GM21360 (cell line): ENCODE measurements around the gene AMPD2.

Source experiments
- ATAC-seq: cut with Tn5 transposase; IDR thresholded peaks from one replicate; pipeline ENCODE4 v1.9.1; 2021; ENCODE audit warnings: mild to moderate bottlenecking, moderate library complexity; ENCODE audit not compliant: unreplicated experiment

AMPD2 gene

DNA sequence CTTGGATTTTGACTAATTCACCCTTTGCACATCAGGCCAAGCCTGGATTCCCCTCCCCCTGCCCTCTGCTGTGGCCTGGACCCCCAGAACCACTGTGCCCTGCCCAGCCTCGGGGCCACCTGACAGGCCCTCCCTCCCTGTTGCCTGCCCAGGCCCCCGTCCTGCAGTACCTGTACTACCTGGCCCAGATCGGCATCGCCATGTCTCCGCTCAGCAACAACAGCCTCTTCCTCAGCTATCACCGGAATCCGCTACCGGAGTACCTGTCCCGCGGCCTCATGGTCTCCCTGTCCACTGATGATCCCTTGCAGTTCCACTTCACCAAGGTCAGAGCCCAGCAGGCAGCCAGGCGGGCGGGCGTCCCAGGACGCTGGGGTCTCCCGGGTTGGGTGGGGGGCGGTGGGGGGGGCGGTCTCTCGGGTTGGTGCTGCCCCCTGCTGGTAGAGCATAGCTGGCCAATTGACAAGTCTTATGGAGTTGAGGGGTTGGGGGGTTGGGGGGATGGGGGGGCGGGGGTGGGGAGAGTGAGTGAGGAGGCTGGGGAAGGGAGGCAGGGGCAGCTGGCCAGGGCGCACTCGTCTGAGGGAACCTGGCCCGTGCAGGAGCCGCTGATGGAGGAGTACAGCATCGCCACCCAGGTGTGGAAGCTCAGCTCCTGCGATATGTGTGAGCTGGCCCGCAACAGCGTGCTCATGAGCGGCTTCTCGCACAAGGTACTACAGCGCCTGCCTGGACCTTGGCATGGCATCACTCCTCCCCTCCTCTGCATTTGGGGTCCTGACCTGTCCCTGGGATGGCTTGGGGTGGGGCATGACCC, 10.7 kb downstream of the AMPD2 start:
- no peak for ATAC-seq

DNA sequence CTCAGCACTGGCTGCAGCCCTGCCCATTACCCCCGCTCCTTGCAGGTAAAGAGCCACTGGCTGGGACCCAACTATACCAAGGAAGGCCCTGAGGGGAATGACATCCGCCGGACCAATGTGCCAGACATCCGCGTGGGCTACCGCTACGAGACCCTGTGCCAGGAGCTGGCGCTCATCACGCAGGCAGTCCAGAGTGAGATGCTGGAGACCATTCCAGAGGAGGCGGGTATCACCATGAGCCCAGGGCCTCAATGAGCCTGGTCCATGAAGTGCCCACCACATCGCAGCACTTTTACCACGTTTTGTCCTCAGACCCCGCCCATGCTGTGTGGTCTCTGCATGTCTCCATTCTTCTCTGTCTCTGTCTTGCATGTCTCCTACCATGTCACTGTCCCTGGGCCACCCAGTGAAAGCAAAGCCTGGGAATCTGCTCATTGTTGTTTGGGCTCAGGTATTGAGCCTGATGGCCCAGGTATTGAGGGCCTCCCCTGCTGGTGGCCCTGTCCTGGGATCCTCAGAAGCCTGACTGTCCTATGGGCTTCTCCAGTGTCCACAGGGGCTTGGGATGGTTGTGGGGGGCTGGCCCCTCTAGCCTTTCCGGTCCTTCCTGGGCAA, 11.4 kb downstream of the AMPD2 start:
- ATAC-seq = no peak

- ATAC-seq = no peak
These were observed 12.2 kb downstream of the AMPD2 start for GRCh38 chr1:109631513-109632505.

DNA sequence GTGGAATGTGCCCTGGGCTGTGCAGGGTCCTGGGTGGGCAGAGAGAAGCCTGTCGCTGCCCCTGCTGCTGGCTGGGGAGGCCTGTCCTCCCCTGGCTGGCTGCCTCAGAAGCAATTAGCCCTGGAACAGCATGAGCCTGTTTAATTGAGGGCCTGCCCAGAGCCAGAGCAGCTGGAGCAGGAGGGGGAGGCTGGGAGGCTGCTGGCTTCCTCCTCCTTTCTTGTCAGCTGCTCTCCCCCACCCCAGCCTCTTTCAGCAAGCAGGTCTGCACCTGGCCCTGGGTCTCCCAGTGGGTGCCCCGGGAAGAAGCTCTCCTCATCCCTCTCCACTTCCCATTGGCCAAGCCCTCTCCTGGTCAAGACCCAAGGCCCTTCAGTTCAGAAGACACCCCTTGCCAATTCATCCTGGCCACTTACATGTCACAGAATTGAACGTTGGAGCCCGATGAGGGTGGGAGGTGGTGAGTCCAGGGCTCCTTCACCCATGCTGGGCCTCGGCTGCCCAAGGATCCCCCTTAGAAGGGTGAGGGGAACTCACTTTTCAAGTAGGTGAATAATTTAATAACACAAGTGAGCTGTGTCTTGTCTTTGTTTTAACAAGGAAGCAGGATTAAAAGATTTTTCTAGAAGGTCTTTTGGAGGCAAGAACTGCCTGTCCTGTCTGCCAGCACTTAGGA, 13.2 kb downstream of the AMPD2 start:
- ATAC-seq = no peak

GRCh38 chr1:109634292-109634691, 14.7 kb downstream of the AMPD2 start:
- no peak for ATAC-seq

GRCh38 chr1:109634771-109635750, 15.4 kb downstream of the AMPD2 start:
- ATAC-seq = no peak

GRCh38 chr1:109635862-109636200, 16.2 kb downstream of the AMPD2 start:
- no peak for ATAC-seq

DNA sequence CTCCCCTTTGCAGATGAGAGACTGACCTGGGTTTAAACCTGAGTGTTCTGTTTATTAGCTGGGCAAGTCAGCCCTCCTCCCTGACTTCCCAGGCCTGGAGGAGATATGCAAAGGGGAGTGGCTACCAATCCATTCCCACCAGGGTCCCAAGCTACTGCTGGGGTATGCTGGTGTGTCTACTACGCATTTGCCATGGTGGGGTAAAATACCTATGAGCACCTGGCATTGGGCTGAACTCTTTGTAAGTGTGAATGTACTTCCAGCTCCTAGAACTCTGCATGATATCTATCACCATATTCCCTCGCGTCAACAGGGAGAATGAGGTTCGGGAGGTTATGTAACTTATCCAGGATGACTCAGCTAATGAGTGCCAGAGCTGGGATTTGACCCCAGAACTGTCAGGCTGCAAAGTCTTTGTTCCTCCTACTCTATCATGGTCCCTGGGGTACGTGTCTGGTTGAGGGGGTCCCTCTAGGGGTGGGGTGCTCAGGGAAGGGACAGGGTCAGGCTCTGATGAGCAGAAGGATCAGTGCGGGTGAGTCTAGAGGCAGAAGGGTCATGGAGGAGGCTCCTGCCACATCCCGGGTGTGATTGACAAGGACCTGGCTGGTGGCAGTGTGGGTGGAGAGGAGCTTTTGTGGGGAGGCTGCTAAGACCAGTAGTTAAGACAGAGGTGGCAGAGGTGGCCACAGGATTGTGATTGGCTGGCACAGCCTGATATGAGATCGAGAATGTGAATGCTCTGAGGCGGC, 16.7 kb downstream of the AMPD2 start:
- ATAC-seq = no peak

DNA sequence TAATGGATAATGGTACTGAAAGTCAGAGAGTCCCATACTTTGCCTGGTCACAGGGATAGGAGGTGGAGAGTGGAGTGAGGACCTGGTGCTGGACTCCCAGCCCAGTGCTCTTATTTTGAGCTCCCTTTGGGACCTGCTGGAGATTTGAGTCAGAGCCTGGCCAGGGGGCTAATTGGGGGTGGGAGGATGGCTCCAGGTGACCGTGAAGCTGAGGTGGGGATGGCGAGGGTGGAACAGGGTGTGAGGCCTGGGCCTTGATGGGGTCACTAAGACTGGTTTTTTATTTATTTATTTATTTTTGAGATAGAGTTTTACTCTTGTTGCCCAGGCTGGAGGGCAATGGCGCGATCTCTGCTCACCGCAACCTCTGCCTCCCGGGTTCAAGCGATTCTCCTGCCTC, 17.8 kb downstream of the AMPD2 start:
- ATAC-seq = no peak

DNA sequence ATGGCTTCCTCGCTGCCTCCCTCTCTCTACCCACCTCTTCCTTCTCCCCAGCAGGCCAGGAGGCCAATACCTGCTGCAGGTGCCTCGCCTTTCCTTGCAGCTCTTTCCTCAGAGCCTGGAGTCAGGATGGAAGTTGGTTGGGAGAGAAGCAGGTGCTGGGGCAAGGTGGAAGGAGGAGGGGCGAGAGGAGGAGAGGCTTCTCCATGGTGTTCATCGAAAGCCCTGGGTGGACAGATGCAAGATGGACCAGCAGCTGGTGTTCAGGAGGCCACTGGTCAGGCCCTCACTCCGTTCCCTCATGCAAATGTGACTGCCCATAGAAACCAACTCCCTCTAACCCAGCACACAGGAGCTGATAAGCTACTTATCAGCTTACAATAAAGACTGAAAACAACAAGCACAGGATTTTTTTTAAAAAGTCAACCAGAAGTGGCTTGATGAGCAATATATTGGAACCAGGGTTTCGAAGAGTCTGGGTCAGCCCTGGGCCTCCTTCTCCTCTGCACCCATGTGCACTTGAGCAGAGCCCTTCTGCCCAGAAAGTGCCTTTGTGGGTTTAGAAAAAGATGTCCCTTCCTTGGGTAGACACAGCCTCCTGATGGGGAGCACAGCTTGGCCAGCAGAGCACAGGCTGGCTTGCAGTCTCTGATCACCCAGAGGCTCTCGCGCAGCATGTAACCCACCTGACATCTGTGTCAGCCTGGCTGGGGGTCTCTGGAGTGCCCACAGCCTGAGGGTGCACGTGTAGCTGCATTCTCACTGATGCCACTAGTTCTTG, 19.6 kb downstream of the AMPD2 start:
- ATAC-seq = no peak

DNA sequence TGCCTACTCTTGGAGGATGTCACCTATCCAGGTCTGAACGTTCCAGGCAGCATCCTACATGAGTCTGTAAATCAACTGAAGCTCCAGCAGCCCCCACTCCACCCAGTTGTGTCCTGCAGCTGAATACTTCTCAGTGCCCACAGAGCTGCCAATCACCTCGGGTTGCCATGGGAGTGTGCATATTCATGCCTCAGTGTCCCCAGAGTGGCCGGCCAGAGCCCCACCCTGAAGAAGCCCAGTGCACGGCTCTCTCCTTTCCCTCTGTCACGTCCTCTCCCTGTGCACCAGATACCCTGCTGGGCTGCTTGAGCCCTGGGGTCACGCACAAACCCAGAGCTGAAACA, 20.2 kb downstream of the AMPD2 start:
- ATAC-seq = no peak

- peak; percentile 69 for ATAC-seq
These were observed 20.7 kb downstream of the AMPD2 start for GRCh38 chr1:109640285-109640865.

- ATAC-seq = no peak
These were observed 21.6 kb downstream of the AMPD2 start for GRCh38 chr1:109641078-109641740.

GRCh38 chr1:109641861-109642260, 22.2 kb downstream of the AMPD2 start:
- ATAC-seq = no peak

- ATAC-seq = no peak
These were observed 23.0 kb downstream of the AMPD2 start for GRCh38 chr1:109642626-109643025.

DNA sequence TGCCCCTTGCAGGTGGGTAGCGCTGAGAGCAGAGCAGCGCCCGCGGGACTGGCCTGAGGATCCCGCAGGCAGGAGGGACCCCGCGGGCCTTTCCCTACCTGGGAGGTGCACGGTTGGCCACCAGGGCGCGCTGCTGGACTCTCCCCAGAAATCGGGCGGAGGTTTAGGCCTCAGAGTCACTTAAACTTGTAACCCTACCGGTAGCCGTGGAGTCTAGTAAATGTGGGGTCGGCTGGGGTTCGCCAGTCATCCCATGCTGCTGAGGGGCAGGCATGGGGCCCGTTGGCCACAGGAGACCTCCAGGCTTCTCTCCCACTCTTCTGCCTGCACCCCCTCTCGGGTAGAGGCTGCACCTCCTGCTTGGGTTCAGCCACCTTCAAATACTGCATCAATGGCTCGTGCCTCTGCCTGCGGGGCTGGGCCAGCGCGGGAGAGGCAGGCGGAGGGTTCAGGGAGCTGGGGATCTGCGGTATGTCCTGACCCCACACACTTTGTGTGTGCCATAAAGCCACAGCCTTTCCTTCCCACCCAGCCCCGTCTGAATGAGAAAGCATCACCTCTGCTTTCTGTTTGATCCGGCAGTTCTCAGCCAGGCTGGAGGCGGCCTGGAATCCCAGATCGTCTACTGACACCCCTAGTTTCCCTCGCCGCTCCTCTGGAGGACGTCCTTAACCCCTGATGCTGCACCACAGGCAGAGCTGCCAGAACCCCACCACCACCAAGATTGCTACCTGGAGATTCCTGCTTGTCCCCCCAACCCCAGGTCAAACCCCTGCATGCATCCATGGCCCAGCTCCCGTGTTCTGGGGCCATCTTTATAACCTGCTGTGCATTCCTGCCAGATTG, 24.0 kb downstream of the AMPD2 start:
- ATAC-seq = peak; percentile 75

DNA sequence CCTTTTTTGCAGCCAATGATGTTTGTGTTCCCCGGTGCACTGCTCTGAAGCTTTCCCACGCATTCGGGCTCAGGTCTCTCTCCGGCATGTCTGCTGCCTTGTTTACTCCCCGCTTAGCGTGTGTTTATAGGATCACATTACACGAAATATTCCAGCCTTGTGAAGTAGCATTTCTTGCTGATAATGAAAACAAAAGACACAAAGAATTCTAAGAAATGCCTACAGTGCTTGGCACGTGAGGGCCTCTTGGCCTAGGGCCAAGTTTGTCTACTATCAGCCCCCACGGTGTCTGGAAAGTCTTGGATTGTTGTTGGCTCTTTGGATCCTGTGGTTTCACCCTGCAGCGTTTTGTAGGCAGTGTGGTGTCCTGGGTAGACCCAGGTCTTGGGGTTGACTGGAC, 25.0 kb downstream of the AMPD2 start:
- no peak for ATAC-seq
